Adipose tissue (tissue), 3 donors: ENCODE measurements around the gene MYZAP. TPM values are rescaled to one million over a fixed set of nuclear protein-coding genes. Genes with fewer than 3 reads are reported as not detected.

Source experiments
- H3K27ac ChIP-seq: one replicate; pipeline ENCODE4 v1.5.1; 2013; ENCODE audit warnings: low read depth, low read length
- whole genome bisulfite sequencing, 3 donors: extraction: QIAGEN DNeasy Blood & Tissue Kit; methylation state at CpG; one replicate each; pipeline ENCODE4 v1.1.7; 2013; 5-methylcytosine and 5-hydroxymethylcytosine counted together
- polyA plus RNA-seq, 3 donors: library from polyadenylated mRNA; stranded (reverse); fragments of 200-250 nt; gene quantifications; one replicate each; pipeline ENCODE4 v1.2.3, GENCODE V29; 2013
- donor health status: healthy with polysubstance abuse.
- donor health status: Bipolar disorder and iron deficiency.
- donor health status: healthy.

The MYZAP gene
- polyA plus RNA-seq, 3 donors = 8.1 to 62.3 (median 22.4) TPM

GRCh38 chr15:57586661-57587424 lies 4.9 kb upstream of the MYZAP start:
- 39 to 64% (median 49%) methylated on average over 6 of the region's 6 CpGs for WGBS, 3 donors
- no peak overlapping the region for H3K27ac ChIP-seq

- WGBS, 3 donors = 42 to 90% (median 67%) methylated on average over 1 of the region's 1 CpG
- H3K27ac ChIP-seq = no peak overlapping the region
These were observed 2.4 kb upstream of the MYZAP start for GRCh38 chr15:57589281-57589680.

- H3K27ac ChIP-seq = no peak overlapping the region
- WGBS, 3 donors = 25 to 55% (median 53%) methylated on average over 2 of the region's 2 CpGs
These were observed 1.9 kb upstream of the MYZAP start for GRCh38 chr15:57589754-57590153.

GRCh38 chr15:57591237-57591821 lies 375 bp upstream of the MYZAP start:
- H3K27ac ChIP-seq = no peak overlapping the region

GRCh38 chr15:57592426-57592825 lies 722 bp downstream of the MYZAP start:
- no peak overlapping the region for H3K27ac ChIP-seq
- 22 to 84% (median 81%) methylated on average over 5 of the region's 5 CpGs for WGBS, 3 donors

More at GRCh38 chr15:57591237-57591821, 375 bp upstream of the MYZAP start:
- WGBS, 3 donors = 23 to 28% (median 26%) methylated on average over 12 to 18 of the region's 18 CpGs

GRCh38 chr15:57592836-57593420 lies 1.2 kb downstream of the MYZAP start:
- whole genome bisulfite sequencing, 3 donors = 43 to 89% (median 80%) methylated on average over 5 of the region's 5 CpGs
- H3K27ac ChIP-seq = no peak overlapping the region

GRCh38 chr15:57594479-57594878 lies 2.8 kb downstream of the MYZAP start:
- 72 to 89% (median 88%) methylated on average over 6 of the region's 6 CpGs for WGBS, 3 donors

GRCh38 chr15:57595011-57595866 lies 3.5 kb downstream of the MYZAP start:
- 22 to 53% (median 47%) methylated on average over 9 of the region's 9 CpGs for whole genome bisulfite sequencing, 3 donors
- no peak overlapping the region for H3K27ac ChIP-seq

More at GRCh38 chr15:57594479-57594878, 2.8 kb downstream of the MYZAP start:
- no peak overlapping the region for H3K27ac ChIP-seq

GRCh38 chr15:57596301-57596855 lies 4.7 kb downstream of the MYZAP start:
- 83 to 92% (median 88%) methylated on average over 8 of the region's 8 CpGs for WGBS, 3 donors
- no peak overlapping the region for H3K27ac ChIP-seq

- WGBS, 3 donors = 24 to 59% (median 59%) methylated on average over 4 of the region's 4 CpGs
- H3K27ac ChIP-seq = no peak overlapping the region
These were observed 5.3 kb downstream of the MYZAP start for GRCh38 chr15:57596978-57597377.

GRCh38 chr15:57597431-57597830 lies 5.7 kb downstream of the MYZAP start:
- WGBS, 3 donors = 42 to 87% (median 85%) methylated on average over 3 of the region's 3 CpGs
- H3K27ac ChIP-seq = no peak overlapping the region

- no peak overlapping the region for H3K27ac ChIP-seq
- 78 to 88% (median 83%) methylated on average over 5 of the region's 5 CpGs for WGBS, 3 donors
These were observed 6.6 kb downstream of the MYZAP start for GRCh38 chr15:57598346-57598745.

GRCh38 chr15:57599296-57599810 lies 7.6 kb downstream of the MYZAP start:
- WGBS, 3 donors = 70 to 78% (median 77%) methylated on average over 10 of the region's 10 CpGs
- no peak overlapping the region for H3K27ac ChIP-seq

- WGBS, 3 donors = 43 to 95% (median 86%) methylated on average over 1 of the region's 1 CpG
These were observed 8.5 kb downstream of the MYZAP start for GRCh38 chr15:57600197-57600596.

GRCh38 chr15:57604507-57604906 lies 12.8 kb downstream of the MYZAP start:
- WGBS, 3 donors = 27 to 90% (median 76%) methylated on average over 10 of the region's 10 CpGs
- no peak overlapping the region for H3K27ac ChIP-seq

More at GRCh38 chr15:57600197-57600596, 8.5 kb downstream of the MYZAP start:
- no peak overlapping the region for H3K27ac ChIP-seq

- H3K27ac ChIP-seq = no peak overlapping the region
These were observed 13.8 kb downstream of the MYZAP start for GRCh38 chr15:57605491-57605890.

GRCh38 chr15:57606048-57606447 lies 14.3 kb downstream of the MYZAP start:
- H3K27ac ChIP-seq = no peak overlapping the region
- 91 to 95% (median 94%) methylated on average over 2 of the region's 2 CpGs for WGBS, 3 donors

More at GRCh38 chr15:57605491-57605890, 13.8 kb downstream of the MYZAP start:
- 17 to 82% (median 68%) methylated on average over 1 of the region's 1 CpG for WGBS, 3 donors

- no peak overlapping the region for H3K27ac ChIP-seq
- WGBS, 3 donors = 88 to 96% (median 95%) methylated on average over 1 of the region's 1 CpG
These were observed 15.1 kb downstream of the MYZAP start for GRCh38 chr15:57606816-57607215.
